GM18909 (cell line): ENCODE measurements around the gene LMX1A.

Source experiments
- ATAC-seq: cut with Tn5 transposase; IDR thresholded peaks from one replicate; pipeline ENCODE4 v1.9.1; 2021; ENCODE audit warnings: mild to moderate bottlenecking; ENCODE audit not compliant: unreplicated experiment, poor library complexity

LMX1A gene

DNA sequence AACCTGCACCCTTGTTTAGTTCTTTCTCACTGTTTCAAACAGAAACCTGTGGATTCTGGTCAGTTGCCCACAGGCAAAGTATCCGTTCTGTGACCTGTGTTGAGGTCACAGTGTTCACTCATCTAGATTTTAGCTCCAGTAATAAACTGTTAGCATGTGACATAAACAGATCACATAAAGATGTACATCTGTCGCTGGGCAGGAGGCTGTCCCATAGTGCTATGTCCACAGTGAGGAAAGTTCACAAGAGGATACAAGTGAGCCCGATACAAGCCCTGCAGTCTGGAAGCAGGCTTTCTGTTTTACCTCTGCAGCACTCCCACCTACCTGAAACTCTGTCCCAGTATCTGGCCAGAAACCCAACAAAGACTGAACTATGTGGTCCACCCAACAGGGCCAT is 28.4 kb downstream of the LMX1A start:
- ATAC-seq: no peak

DNA sequence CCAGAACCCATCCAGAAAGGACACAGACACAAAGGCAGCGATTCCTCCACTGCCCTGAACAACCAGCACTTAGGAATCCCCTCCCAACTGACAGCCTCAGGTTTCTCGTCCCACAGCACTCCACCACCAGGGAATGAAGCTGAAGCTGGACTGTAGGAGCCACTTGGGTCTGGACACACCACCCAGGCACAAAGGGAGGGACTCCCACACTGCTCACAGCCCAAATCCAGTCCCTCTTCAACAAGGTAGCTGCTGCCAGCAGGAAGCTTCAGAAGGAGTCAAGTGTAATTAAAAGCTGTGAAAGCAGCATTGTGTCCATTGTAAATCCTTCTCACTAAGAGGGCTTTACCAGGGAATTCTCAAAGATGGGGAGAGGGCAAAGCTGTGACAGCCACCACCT is 29.0 kb downstream of the LMX1A start:
- no peak for ATAC-seq

DNA sequence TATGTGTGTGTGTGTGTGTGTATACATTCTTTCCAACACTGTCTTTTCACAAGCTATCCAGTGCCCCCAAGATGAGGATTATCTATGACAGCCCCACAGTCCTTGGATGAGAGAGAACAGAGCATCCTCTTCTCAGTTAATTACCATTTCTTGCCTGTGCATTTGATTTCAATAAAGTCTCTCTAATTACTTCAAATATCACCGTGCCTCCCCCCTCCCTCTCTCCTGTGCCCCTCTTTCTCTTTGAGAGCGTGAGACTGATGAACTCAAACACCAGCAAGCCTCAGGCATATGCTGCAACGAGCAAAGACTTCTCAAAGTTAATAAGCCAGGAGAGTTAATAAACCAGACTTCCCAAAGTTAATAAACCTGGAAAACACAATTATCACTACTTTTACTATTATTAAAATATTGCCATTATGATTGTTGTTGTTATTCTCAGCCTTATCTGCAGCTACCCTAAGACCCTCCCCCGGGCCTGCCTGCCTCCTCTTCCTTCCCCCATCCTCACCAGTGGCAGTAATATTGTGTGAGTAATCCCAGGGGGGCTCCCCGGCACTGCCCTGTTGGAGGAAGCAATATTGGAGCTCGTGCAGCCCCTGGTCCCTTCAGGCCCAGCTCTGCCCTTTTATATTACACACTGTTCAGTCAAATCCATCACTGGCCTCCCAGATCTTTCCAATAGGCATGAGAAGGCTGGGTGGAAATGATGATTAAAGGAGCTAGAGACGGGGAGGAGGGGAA is 30.9 kb downstream of the LMX1A start:
- ATAC-seq: no peak

DNA sequence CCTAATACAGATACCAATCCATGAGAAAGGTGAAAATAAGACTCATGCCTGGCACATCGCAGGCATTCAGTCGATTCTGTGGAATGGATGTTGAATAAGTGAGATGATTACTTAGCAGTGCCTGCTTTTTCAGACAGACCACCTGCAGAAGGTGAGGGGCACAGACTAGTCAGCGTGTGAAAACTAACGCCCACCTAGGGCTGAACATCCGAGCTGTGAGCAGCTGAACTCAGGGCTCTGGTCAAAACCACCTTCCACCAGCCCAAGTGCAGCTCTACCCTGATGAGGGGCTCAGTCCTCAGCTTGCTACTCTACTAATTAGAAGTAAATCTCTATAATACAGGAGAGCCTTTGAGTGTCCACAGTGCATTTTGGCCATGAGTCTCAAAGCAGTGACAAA is 32.5 kb downstream of the LMX1A start:
- no peak for ATAC-seq

DNA sequence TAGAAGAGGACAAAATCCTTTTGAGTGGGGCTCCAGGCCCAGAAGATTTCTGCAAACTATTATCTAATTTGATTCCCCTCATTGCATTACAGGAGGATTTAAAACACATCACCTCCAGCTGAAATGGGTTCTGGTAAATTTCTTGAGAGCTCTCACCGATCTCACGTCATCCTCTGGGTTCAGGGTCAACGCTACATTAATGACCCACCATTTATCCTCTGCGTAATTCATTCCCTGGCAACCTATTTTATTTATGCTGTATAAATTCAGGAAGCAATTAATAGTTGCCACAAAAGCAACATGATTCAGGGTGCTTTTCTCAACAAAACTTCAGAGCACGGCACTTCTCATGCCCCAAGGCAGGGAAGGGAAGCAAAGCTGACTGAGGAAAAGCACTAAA is 38.9 kb downstream of the LMX1A start:
- ATAC-seq: no peak

DNA sequence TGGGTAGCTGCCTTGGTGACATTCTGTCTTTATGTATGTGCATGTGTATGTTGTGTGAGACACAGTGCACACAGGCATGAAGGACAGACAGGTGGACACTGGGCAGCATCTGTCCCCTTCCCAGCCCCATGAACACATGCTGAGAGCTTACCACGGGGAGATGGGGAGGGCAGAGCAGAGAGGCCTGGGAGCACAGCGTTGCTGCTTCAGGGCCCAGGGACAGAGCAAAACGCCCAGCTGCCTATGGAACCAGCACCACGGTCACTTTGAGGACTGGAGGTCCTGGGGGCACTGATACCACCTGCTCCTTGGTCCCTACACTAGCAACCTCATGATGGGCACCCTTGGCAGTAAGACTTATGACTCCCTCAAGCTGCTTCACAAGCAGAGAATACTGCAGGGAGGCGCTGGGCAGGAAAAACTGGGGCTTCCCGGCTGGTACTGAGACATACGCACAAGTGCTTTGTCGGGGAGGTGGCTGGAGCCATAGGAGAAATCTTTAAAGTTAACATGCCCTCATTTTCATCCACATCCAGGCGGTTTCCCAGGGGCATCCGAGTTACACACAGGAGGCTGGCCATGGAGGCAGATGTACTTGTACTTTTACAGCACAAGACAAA is 40.3 kb downstream of the LMX1A start:
- no peak for ATAC-seq

DNA sequence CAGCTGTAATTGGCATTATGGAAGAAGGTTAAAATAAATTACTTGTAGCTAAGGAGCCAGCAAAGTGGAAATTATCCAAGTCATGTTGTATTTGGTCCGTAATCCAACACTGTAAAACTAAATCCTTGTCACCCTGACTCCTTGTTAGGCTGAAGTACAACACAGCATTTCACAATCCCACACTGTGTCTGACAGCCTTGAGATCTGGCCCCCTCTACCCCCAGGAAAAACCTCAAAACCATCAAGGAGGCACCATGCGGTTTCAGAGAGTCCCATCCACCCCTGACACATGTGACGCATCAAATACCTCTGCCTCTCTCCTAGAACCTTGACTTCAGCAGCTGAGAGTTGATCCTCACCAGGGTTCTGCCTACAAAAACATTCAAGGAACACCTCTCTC is 41.0 kb downstream of the LMX1A start:
- ATAC-seq: no peak

DNA sequence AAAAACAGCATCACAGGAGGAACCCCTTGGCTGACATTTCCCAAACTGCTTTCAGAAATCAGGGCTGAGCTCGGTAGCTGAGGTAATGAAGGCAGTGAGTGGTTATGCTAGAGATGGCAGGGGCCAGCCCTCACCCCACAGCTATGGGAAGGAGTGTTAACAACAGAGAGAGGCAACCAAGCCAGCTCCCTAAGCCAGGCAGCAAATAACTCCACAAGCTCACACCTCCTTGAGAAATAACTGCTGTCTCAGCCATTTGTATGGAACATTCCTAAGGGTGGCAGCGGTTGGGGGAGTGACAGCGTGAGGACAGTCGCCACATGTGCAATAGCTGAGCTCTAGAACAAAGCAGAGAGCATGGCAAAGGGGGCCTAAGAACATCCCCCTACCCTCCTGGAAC is 42.6 kb downstream of the LMX1A start:
- ATAC-seq: no peak

DNA sequence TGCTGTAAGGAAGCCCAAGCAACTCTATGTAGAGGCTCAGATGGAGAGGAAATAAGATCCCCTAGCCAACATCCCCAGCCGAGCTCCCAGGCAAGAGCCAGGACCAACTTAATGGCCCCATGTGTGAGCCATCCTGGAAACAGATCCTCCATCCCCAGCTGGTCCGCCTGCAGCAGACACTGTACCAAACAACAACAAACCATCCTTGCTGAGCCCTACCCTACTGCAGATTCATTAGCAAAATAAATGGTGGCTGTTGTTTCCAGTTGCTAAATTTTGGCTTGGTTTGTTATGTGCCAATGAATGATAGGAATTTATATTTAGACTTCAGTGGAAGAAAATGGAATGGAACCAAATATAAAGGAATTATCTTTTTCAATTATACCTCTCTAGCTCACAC is 43.9 kb downstream of the LMX1A start:
- no peak for ATAC-seq

DNA sequence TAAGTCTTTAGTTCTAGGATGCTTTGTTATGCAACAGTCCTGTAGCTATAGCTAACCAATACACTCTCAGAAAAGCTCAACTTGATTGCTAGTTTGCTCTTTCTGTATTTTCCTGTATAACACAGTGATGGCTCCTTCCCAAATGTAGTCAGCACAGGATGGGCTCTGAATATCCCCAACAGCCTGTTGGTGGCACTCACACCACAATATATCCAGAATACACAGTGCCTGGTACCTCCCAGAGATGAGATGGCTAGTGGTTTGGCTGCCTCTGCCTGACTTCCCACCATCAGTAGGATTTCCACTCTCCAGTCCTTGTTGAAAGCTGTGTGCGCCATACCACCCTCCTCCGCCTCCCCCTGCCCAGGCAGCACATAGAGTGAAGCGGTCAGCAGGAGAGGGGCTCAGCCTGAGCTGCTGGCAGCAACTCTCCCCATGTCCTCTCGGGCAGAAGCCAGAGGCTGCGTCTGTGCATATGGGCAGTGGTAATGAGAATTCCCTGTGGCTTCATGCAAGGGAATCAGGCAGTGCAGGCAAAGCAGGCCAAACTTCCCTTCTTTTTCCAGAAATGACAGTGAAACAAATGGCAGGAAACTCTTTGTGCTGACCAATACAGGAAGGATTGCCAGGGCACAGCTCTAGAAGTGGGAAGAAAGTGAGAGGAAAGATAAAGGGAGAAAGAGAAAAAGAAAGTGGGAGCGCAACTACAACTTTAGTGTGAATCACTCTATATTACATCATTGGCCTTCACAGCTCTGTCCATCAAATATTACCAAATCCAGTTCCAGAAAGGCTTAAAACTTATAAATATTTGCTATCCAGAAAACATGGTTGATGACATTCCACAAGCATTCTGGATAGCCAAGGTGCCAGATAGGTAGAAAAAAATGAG is 49.7 kb downstream of the LMX1A start:
- ATAC-seq: no peak

DNA sequence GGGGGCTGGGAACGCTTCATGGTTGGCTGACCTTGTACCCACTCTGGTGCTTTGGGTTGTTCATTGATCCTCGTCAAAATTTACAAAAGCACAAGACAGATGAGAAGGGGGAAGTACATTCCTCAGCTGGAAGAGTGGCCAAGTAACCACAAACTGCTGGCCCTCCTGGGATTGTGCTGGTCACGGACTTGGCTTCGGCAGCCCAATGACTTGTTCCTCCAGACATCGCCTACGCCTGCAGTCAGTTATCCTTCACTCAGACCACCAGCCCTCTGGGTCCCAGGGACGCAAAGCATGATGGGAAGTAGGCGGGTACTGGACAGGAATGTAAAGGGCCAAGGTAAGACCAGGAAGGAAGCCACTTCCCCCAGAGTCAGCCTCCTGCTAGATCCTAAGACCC is 53.1 kb downstream of the LMX1A start:
- no peak for ATAC-seq

DNA sequence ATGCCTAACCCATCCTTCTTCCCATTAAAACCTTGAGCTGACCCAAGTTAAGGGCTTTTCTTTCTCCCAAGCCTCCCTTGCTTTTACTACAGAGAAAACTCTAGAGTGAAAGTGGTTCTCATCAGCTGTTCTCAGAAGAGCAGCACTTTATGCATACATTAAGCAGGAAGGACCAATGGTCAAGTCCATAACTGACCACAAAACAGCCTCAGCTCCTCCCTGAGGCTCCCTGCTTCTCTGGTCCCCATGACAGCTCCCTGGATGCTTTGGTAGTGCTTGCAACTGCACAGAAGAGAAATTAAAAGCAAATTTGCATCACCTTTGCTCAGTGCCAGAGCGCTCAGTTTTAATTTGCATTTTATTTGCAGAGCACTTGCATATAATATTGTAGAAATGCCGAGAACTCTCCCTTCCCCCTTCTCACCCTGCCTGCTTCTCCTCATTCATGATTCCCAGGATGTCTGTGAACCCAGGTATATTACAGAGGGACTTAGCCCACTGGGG is 56.1 kb downstream of the LMX1A start:
- ATAC-seq: no peak

DNA sequence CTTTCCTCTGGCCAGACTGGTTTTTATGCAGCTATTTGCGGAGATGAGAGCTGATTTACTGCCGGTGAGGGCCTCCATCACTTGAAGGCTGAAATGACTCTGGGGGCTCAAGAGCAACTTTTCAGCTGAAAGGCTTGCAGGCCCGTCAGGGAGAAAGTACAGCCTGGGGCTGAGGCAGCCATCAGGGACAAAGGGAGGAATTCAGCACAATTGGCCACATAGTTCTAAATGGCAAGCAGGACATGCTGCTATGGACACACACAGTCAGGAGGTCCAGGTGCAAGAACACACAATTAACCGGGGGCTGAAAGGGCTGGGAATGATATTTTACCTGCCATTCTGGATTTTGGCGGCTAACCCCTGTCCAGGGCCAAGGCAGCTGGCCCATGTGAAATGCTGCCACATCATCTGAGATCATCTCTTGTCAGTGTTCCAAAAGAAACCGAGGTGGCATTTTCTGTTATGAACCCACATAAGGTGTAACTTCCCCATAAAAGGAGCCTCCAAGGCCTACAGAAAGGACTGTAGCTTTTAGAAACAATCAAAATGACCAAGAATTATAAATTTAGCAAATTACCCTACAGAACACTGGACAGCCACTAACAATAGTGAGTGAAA is 58.2 kb downstream of the LMX1A start:
- ATAC-seq: no peak

DNA sequence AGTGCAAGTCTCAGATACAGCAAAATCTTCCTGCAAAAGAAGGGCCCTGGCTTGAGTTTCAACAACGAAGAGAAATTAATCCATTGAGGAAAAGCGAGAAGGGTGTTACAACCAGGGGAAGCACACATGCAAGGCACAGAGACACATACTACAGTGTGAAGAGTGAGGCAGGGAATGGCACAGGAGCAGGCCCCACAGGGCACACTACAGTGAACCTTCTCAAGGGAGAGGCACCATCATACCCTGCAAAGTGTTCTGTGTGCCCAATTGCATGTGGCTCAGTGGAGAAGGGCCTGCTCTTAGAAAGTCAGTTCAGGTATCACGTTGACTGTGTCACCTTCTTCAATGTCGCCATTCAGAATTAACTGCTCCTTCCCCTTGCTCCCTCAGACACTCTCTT is 60.3 kb downstream of the LMX1A start:
- no peak for ATAC-seq

DNA sequence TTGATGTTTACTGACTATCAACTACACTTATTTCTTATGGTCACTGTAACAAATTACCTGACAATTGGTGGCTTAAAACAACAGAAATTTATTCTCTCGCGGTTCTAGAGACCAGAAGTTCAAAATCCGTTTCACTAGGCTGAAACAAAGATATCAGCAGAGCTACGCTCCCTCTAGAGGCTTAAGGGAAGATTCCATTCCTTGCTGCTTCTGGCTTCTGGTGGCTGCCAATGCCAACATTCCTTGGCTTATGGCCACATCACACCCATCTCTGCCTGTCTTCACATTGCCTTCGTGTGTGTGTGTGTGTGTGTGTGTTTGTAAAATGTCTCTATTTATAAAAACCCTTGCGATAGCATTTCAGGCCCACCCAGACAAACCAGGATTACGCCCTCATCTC is 66.4 kb downstream of the LMX1A start:
- no peak for ATAC-seq

DNA sequence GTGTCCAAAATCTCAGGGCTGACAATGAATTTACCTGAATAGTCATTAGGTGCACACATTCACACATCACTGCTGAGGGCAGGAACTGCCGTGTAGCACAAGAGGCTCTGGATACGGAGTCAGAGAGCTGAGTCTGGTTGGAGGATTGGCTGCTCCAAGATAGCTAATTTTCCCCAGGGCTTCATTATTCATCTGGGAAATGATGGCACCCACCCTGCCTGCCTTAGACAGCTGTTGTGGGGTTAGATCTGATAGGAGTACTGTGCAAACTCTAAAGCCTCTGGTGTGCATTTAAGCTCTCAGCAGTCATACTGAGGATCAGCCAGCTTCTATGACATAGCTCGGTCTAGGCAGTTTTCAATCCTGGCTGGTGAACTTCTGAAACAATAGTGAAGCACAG is 67.0 kb downstream of the LMX1A start:
- no peak for ATAC-seq

DNA sequence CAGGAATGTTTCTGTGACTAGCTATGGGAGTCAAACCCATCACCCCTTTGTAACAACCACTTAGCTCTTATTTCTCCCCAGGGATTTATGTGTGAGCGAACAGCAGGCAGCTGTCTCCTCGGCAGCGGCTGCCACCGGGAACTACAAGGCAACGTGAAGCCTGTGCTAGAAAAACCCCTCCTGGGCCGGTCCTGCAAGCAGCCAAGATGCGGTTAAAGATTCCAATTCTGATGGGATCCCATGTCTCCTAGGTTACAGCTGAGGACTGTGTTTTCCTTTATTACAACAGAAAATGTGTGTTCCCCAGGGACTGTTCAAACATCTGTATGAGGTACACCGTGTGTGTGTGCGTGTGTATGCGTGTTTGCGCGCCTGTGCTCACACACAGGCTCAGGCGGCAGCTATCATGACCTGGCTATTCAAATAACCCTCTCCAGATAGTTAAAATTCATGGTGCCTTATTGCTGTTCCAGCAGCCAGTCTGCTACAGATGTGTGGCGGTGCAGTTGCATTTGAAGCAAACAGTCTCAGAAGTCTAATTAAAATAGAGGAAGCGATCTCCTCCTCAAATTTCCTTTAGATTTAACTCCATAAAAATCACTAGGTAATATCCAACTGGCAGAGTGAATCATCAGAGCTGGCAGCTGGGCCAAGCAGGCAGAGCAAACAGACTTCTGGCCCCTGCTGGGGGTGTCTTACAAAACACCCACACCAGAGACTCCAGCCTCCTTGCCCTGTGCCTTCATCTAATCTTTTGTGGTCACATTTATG is 68.0 kb downstream of the LMX1A start:
- ATAC-seq: no peak

DNA sequence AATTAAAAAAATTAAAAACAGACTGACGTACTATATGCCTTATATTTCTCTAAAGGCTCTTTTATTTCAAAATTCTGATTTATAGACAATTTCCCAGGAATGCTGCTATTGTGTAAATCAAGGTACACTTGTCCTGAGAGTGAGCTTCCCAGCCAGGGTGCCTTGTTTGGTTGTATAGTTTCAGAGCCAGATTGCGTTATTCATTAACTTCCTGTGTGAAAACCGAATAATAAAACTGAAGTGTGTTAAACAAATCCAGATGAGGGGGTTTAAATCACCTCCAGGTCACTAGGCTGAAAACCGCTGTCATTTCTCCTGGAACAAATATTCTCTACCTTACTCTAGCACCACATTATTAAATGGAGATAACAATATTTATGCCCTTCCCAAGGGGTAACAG is 68.7 kb downstream of the LMX1A start:
- no peak for ATAC-seq

DNA sequence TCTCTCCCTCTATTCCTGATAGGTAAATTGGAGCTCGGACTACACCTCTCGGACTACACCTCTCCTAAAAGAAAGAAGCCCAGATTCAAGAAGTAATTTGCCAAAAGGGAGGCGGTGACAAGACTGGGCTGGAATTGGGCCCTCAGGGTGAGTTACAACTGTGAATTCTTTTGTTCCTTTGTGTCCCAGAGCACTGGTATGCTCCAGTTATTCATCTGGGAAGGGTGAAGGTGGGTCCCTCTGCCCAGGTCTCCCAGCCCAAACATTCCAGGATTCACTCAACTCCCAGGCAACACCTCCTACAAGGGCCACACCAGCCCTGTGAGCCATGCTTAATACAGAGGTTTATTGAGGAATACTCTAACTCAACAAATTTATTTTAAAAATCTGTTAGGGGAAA is 69.2 kb downstream of the LMX1A start:
- no peak for ATAC-seq

DNA sequence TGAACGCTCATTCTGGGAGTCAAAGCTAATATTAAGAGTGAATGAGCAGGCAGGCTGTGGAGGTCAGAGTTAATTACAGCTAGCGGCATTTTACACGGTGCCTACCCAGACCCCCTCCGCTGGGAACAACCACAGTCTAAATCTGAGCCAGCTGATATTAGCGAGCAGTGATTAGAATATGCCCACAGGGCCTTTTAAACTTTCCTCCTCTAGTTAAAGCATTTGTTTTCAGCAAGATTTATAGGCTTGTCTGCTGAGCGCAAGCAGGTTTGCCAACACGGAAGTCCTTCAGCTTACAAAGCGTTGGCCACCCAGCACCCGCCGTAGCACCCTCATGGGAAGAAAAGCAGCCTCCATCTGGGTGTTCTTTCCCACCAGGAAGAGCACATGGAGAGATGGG is 72.1 kb downstream of the LMX1A start:
- ATAC-seq: no peak
